Superior temporal gyrus (tissue), 1 donor: ENCODE data around the gene CACNA1H.
"Not testable (repeated sequence)": the region's sequence is repeated elsewhere in the genome, so short reads cannot be mapped to it uniquely, and the experiment has no call there.

Experiments
- DNase-seq: peaks from one replicate; pipeline ENCODE4 v3.0.0-alpha.2; 2016; ENCODE audit errors: extremely low spot score

CACNA1H gene

DNA sequence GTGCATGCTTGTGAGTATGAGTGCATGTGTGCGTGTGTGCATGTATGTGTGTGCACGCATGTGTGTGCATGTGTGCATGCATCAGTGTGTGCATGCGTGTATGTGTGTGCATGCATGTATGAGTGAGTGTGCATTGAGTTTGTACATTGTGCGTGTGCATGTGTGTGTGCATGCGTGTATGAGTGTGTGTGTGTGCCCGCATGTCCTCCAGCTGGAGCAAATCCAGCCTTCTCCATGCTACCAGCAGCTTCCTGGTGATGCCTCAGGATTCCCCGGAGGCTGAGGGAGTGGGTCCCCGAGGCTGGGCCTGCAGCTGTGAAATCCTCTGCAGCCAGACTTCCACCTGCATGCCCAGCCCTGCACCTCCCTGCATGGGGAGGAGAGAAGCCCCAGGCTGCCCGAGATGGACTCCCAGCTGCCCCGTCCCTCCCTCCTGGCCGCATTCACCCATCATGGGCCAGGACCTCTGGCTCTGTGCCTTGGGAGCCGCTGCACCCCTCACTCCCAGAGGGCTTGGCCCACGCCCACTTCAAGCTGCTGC, 112.3 kb downstream of the CACNA1H start:
- no peak for DNase-seq

- no peak for DNase-seq
Observed at GRCh38 chr16:1265826-1266225, 112.9 kb downstream of the CACNA1H start.

DNA sequence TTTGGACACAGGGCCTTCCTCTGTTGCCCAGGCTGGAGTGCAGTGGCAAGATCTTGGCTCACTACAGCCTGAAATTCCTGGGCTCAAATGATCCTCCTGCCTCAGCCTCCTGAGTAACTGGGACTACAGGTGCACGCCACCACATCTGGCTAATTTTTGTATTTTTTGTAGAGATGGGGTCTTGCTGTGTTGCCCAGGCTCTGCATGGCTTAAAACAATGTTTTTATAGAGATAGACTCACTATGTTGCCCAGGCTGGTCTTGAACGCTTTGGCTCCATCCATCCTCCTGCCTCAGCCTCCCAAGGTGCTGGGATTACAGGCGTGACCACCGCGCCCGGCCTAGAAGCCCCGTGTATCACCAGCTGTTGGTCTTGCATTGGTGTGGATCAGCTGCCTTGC, 116.5 kb downstream of the CACNA1H start:
- DNase-seq = not testable (repeated sequence)

- DNase-seq = no peak
Observed at GRCh38 chr16:1271380-1271723, 118.4 kb downstream of the CACNA1H start.
